Measurements from ENCODE around the gene ELMOD1.

The ELMOD1 gene

GRCh38 chr11:107563702-107564101 is 27.2 kb upstream of the ELMOD1 start:
- TF ChIP-seq EGR1 (IDR thresholded peaks at IDR 0.05) (no peak), RAD21 (IDR thresholded peaks at IDR 0.05; ENCODE audit: low read depth) (peak; percentile 52), CREB1 (IDR thresholded peaks at IDR 0.05; ENCODE audit: low read depth) (no peak)

- TF ChIP-seq TCF12 (IDR thresholded peaks at IDR 0.05; ENCODE audit: low read depth) (no peak), CREB1 (IDR thresholded peaks at IDR 0.05; ENCODE audit: low read depth) (no peak), TEAD4 (IDR thresholded peaks at IDR 0.05) (no peak), USF1 (IDR thresholded peaks at IDR 0.05) (no peak), FOXM1 (IDR thresholded peaks at IDR 0.05; ENCODE audit: borderline replicate concordance, low read depth) (no peak), EP300 (IDR thresholded peaks at IDR 0.05; ENCODE audit: borderline replicate concordance) (no peak), TAF1 (IDR thresholded peaks at IDR 0.05; ENCODE audit: low read depth) (no peak), CEBPB (IDR thresholded peaks at IDR 0.05) (no peak), REST (IDR thresholded peaks at IDR 0.05; ENCODE audit: low read depth) (no peak), ZBTB7A (IDR thresholded peaks at IDR 0.05; ENCODE audit: low read depth) (no peak), MAX (IDR thresholded peaks at IDR 0.05) (no peak), NFIC (IDR thresholded peaks at IDR 0.05) (no peak), EGR1 (IDR thresholded peaks at IDR 0.05) (no peak), YY1 (IDR thresholded peaks at IDR 0.05; ENCODE audit: low read depth) (no peak), RAD21 (IDR thresholded peaks at IDR 0.05; ENCODE audit: low read depth) (no peak)
Observed at GRCh38 chr11:107564877-107565218, 26.1 kb upstream of the ELMOD1 start.

GRCh38 chr11:107565219-107565937 is 25.6 kb upstream of the ELMOD1 start, which contains the start of gene ALKBH8:
TSS of gene ALKBH8 (minus strand) at chr11:107565735. CDS start at chr11:107560893, 4,842 bp downstream.
- peak; percentile 99 for TF ChIP-seq YY1 (IDR thresholded peaks at IDR 0.05; ENCODE audit: low read depth)
- TF ChIP-seq EP300 (IDR thresholded peaks at IDR 0.05; ENCODE audit: borderline replicate concordance) = no peak
- TF ChIP-seq MAX (IDR thresholded peaks at IDR 0.05) = peak; percentile 85
- peak; percentile 63; the same call in 1 of the 2 replicates for TF ChIP-seq USF1 (IDR thresholded peaks at IDR 0.05)
- TF ChIP-seq NFIC (IDR thresholded peaks at IDR 0.05) = no peak
- no peak for TF ChIP-seq REST (IDR thresholded peaks at IDR 0.05; ENCODE audit: low read depth)
- TF ChIP-seq TAF1 (IDR thresholded peaks at IDR 0.05; ENCODE audit: low read depth) = peak; percentile 61; the same call in 1 of the 2 replicates

GRCh38 chr11:107566569-107566968 is 24.4 kb upstream of the ELMOD1 start:
- TF ChIP-seq EP300 (IDR thresholded peaks at IDR 0.05; ENCODE audit: borderline replicate concordance) (no peak), TCF12 (IDR thresholded peaks at IDR 0.05; ENCODE audit: low read depth) (no peak), MAX (IDR thresholded peaks at IDR 0.05) (no peak), ZBTB7A (IDR thresholded peaks at IDR 0.05; ENCODE audit: low read depth) (no peak), FOXM1 (IDR thresholded peaks at IDR 0.05; ENCODE audit: borderline replicate concordance, low read depth) (no peak), CEBPB (IDR thresholded peaks at IDR 0.05) (no peak), CREB1 (IDR thresholded peaks at IDR 0.05; ENCODE audit: low read depth) (no peak), USF1 (IDR thresholded peaks at IDR 0.05) (no peak), EGR1 (IDR thresholded peaks at IDR 0.05) (no peak)

- no peak for TF ChIP-seq FOXM1 (IDR thresholded peaks at IDR 0.05; ENCODE audit: borderline replicate concordance, low read depth)
- no peak for TF ChIP-seq YY1 (IDR thresholded peaks at IDR 0.05; ENCODE audit: low read depth)
- no peak for TF ChIP-seq CREB1 (IDR thresholded peaks at IDR 0.05; ENCODE audit: low read depth)
- no peak for TF ChIP-seq USF1 (IDR thresholded peaks at IDR 0.05)
- TF ChIP-seq MAX (IDR thresholded peaks at IDR 0.05) = no peak
- TF ChIP-seq NFIC (IDR thresholded peaks at IDR 0.05) = no peak
- TF ChIP-seq TCF12 (IDR thresholded peaks at IDR 0.05; ENCODE audit: low read depth) = no peak
- TF ChIP-seq RAD21 (IDR thresholded peaks at IDR 0.05; ENCODE audit: low read depth) = no peak
- no peak for TF ChIP-seq TAF1 (IDR thresholded peaks at IDR 0.05; ENCODE audit: low read depth)
- TF ChIP-seq TEAD4 (IDR thresholded peaks at IDR 0.05) = no peak
- no peak for TF ChIP-seq ZBTB7A (IDR thresholded peaks at IDR 0.05; ENCODE audit: low read depth)
- TF ChIP-seq EP300 (IDR thresholded peaks at IDR 0.05; ENCODE audit: borderline replicate concordance) = no peak
- TF ChIP-seq EGR1 (IDR thresholded peaks at IDR 0.05) = no peak
- no peak for TF ChIP-seq REST (IDR thresholded peaks at IDR 0.05; ENCODE audit: low read depth)
- no peak for TF ChIP-seq CEBPB (IDR thresholded peaks at IDR 0.05)
Observed at GRCh38 chr11:107567739-107568335, 23.1 kb upstream of the ELMOD1 start.
